WTC11 (cell line): ENCODE data around the gene CFAP57. TPM values are rescaled to one million over a fixed set of nuclear protein-coding genes. Genes with fewer than 3 reads are reported as not detected.

Experiments used
- ATAC-seq: fragments of 200-7000 bp; cut with Tn5 transposase; 2 replicates; pipeline ENCODE4 v1.10.0; 2021; ENCODE audit warnings: mild to moderate bottlenecking, moderate library complexity
- CTCF ChIA-PET: fragments of 300-600 bp; sonication (Branson Sonifier 250); formaldehyde crosslinking; loops from one replicate; lab custom pipeline; 2021; ENCODE audit warnings: antibody characterized with exemption; lab: Charles Lee
- POLR2A ChIA-PET: fragments of 350-600 bp; sonication (Branson Sonifier 250); formaldehyde crosslinking; loops from one replicate; lab custom pipeline; 2021; ENCODE audit warnings: antibody characterized with exemption; lab: Charles Lee
- DNase-seq: peaks from one replicate; pipeline ENCODE4 v3.0.0; 2021; ENCODE audit warnings: low spot score
- H3K27ac Mint-ChIP-seq: 2 replicates; pipeline ENCODE4 v1.8.0; 2021; ENCODE audit warnings: mixed read lengths
- H3K27me3 Mint-ChIP-seq: 2 replicates; pipeline ENCODE4 v1.8.0; 2021; ENCODE audit warnings: low read depth, mild to moderate bottlenecking, moderate library complexity, mixed read lengths
- H3K36me3 Mint-ChIP-seq: 2 replicates; pipeline ENCODE4 v1.8.0; 2021; ENCODE audit warnings: mixed read lengths
- H3K4me1 Mint-ChIP-seq: 2 replicates; pipeline ENCODE4 v1.8.0; 2022; ENCODE audit warnings: mixed read lengths
- H3K4me3 Mint-ChIP-seq: 2 replicates; pipeline ENCODE4 v1.8.0; 2021; ENCODE audit warnings: mild to moderate bottlenecking, moderate library complexity, mixed read lengths
- H3K9me3 Mint-ChIP-seq: 2 replicates; pipeline ENCODE4 v1.8.0; 2021; ENCODE audit warnings: mixed read lengths
- ATF6 ChIP-seq: sonication (generic); formaldehyde crosslinking; IDR thresholded peaks from 2 replicates; pipeline ENCODE4 v1.8.1; 2023; ENCODE audit warnings: mild to moderate bottlenecking, missing genetic modification reagents
- CBFB ChIP-seq: sonication (generic); formaldehyde crosslinking; IDR thresholded peaks from 2 replicates; pipeline ENCODE4 v1.8.1; 2022; ENCODE audit warnings: mild to moderate bottlenecking, low read depth, missing genetic modification reagents
- CTCF ChIP-seq: fragments of 200-600 bp; IDR thresholded peaks from 2 replicates; pipeline ENCODE4 v1.8.0; 2022; ENCODE audit warnings: antibody characterized with exemption
- E2F1 ChIP-seq: sonication (generic); formaldehyde crosslinking; IDR thresholded peaks from 2 replicates; pipeline ENCODE4 v1.8.0; 2022; ENCODE audit warnings: mild to moderate bottlenecking, missing genetic modification reagents
- E2F4 ChIP-seq: sonication (generic); formaldehyde crosslinking; IDR thresholded peaks from 2 replicates; pipeline ENCODE4 v1.8.1; 2022; ENCODE audit warnings: low read depth, mild to moderate bottlenecking, moderate library complexity, missing genetic modification reagents, borderline replicate concordance
- E2F5 ChIP-seq: sonication (generic); formaldehyde crosslinking; IDR thresholded peaks from 2 replicates; pipeline ENCODE4 v1.8.1; 2022; ENCODE audit warnings: mild to moderate bottlenecking, moderate library complexity, missing genetic modification reagents
- ELF4 ChIP-seq: sonication (generic); formaldehyde crosslinking; IDR thresholded peaks from 2 replicates; pipeline ENCODE4 v1.8.1; 2022; ENCODE audit warnings: low read depth, mild to moderate bottlenecking, moderate library complexity, missing genetic modification reagents
- FOXP1 ChIP-seq: sonication (generic); formaldehyde crosslinking; IDR thresholded peaks from 2 replicates; pipeline ENCODE4 v1.8.0; 2022; ENCODE audit warnings: missing genetic modification reagents, mild to moderate bottlenecking, moderate library complexity, borderline replicate concordance
- GTF2I ChIP-seq: fragments of 250-450 bp; sonication (Bioruptor Pico); conservative IDR thresholded peaks from 2 replicates; pipeline ENCODE4 v1.4.0; 2021; ENCODE audit warnings: mild to moderate bottlenecking
- HMGA2 ChIP-seq: fragments of 250-450 bp; sonication (Bioruptor Pico); IDR thresholded peaks from 2 replicates; pipeline ENCODE4 v1.4.0; 2021; ENCODE audit warnings: mild to moderate bottlenecking, moderate library complexity
- KAT7 ChIP-seq: sonication (generic); formaldehyde crosslinking; IDR thresholded peaks from 2 replicates; pipeline ENCODE4 v1.8.1; 2023; ENCODE audit warnings: missing genetic modification reagents, mild to moderate bottlenecking, borderline replicate concordance
- MAX ChIP-seq: sonication (generic); formaldehyde crosslinking; IDR thresholded peaks from 2 replicates; pipeline ENCODE4 v1.8.0; 2022; ENCODE audit warnings: mild to moderate bottlenecking, missing genetic modification reagents
- MLX ChIP-seq: sonication (generic); formaldehyde crosslinking; IDR thresholded peaks from 2 replicates; pipeline ENCODE4 v1.8.1; 2023; ENCODE audit warnings: mild to moderate bottlenecking, missing genetic modification reagents, moderate library complexity
- MXD4 ChIP-seq: fragments of 250-450 bp; sonication (Bioruptor Pico); IDR thresholded peaks from 2 replicates; pipeline ENCODE4 v1.8.0; 2021; ENCODE audit warnings: mild to moderate bottlenecking, moderate library complexity, borderline replicate concordance
- MYBL2 ChIP-seq: sonication (generic); formaldehyde crosslinking; IDR thresholded peaks from 2 replicates; pipeline ENCODE4 v1.8.1; 2023; ENCODE audit warnings: mild to moderate bottlenecking, moderate library complexity, missing genetic modification reagents
- NFATC4 ChIP-seq: fragments of 250-450 bp; sonication (Bioruptor Pico); IDR thresholded peaks from 2 replicates; pipeline ENCODE4 v1.9.0; 2021; ENCODE audit warnings: mild to moderate bottlenecking
- SP1 ChIP-seq: sonication (generic); formaldehyde crosslinking; conservative IDR thresholded peaks from 2 replicates; pipeline ENCODE4 v1.8.1; 2022; ENCODE audit warnings: missing genetic modification reagents
- USF2 ChIP-seq: sonication (generic); formaldehyde crosslinking; IDR thresholded peaks from 2 replicates; pipeline ENCODE4 v1.8.1; 2023; ENCODE audit warnings: mild to moderate bottlenecking, missing genetic modification reagents, moderate library complexity
- ZBTB43 ChIP-seq: sonication (generic); formaldehyde crosslinking; IDR thresholded peaks from 2 replicates; pipeline ENCODE4 v1.8.1; 2023; ENCODE audit warnings: mild to moderate bottlenecking, missing genetic modification reagents
- ZNF219 ChIP-seq: sonication (generic); formaldehyde crosslinking; IDR thresholded peaks from 2 replicates; pipeline ENCODE4 v1.8.0; 2023; ENCODE audit warnings: missing genetic modification reagents, mild to moderate bottlenecking, borderline replicate concordance
- ZNF232 ChIP-seq: sonication (generic); formaldehyde crosslinking; IDR thresholded peaks from 2 replicates; pipeline ENCODE4 v1.8.0; 2022; ENCODE audit warnings: mild to moderate bottlenecking, missing genetic modification reagents
- ZNF281 ChIP-seq: sonication (generic); formaldehyde crosslinking; IDR thresholded peaks from 2 replicates; pipeline ENCODE4 v1.8.0; 2023; ENCODE audit warnings: mild to moderate bottlenecking, missing genetic modification reagents
- ZNF396 ChIP-seq: fragments of 250-450 bp; sonication (Bioruptor Pico); IDR thresholded peaks from 2 replicates; pipeline ENCODE4 v1.8.0; 2021; ENCODE audit warnings: mild to moderate bottlenecking, moderate library complexity, borderline replicate concordance
- ZNF416 ChIP-seq: fragments of 250-450 bp; sonication (Bioruptor Pico); IDR thresholded peaks from 2 replicates; pipeline ENCODE4 v1.9.0; 2021; ENCODE audit warnings: mild to moderate bottlenecking, inconsistent platforms
- ZNF423 ChIP-seq: fragments of 250-450 bp; sonication (Bioruptor Pico); IDR thresholded peaks from 2 replicates; pipeline ENCODE4 v2.1.2; 2022; ENCODE audit warnings: mild to moderate bottlenecking, moderate library complexity
- ZNF671 ChIP-seq: fragments of 250-450 bp; sonication (Bioruptor Pico); IDR thresholded peaks from 2 replicates; pipeline ENCODE4 v1.8.0; 2021; ENCODE audit warnings: mild to moderate bottlenecking
- total RNA-seq: library from RNA; stranded (reverse); gene quantifications from 3 replicates; pipeline ENCODE4 v1.2.3, GENCODE V29; 2021

Gene CFAP57
- total RNA-seq, 1 experiment from 2014 or later, result 0.42 TPM

GRCh38 chr1:43172527-43172972, 420 bp downstream of the CFAP57 start:
- H3K27me3 Mint-ChIP-seq, result peaks cover 16% of the 10 kb centered on the region
- POLR2A ChIA-PET, result no interaction called here
- H3K4me1 Mint-ChIP-seq, result peaks cover 23% of the 10 kb centered on the region
- DNase-seq, result peak; percentile 80
- ATAC-seq, result peak; percentile 87
- CTCF ChIA-PET, result interaction anchor here (1.0 to 2.0 kb wide), 6 partner anchors 29 to 260 kb away, joined by 3 to 7 read pairs (median 4); partner anchors contain the start of gene CDC20
- H3K4me3 Mint-ChIP-seq, result peak overlapping the region; percentile 97
- peaks cover 35% of the 10 kb centered on the region for H3K36me3 Mint-ChIP-seq
- peaks cover 11% of the 10 kb centered on the region for H3K9me3 Mint-ChIP-seq
- H3K27ac Mint-ChIP-seq, result no peak overlapping the region
- TF ChIP-seq MXD4 (CRISPR knock-in tag), result no peak
- no peak for TF ChIP-seq ZBTB43 (CRISPR knock-in tag)
- no peak for TF ChIP-seq ZNF396 (CRISPR knock-in tag)
- no peak for TF ChIP-seq USF2 (CRISPR knock-in tag)
- no peak for TF ChIP-seq KAT7
- TF ChIP-seq ZNF232, result 0 out of 2 replicates have a peak, but pooled peaks have one; percentile 45
- TF ChIP-seq FOXP1 (CRISPR knock-in tag), result no peak
- TF ChIP-seq MLX (CRISPR knock-in tag), result no peak
- TF ChIP-seq ZNF671 (CRISPR knock-in tag), result no peak
- TF ChIP-seq CBFB, result no peak
- no peak for TF ChIP-seq E2F1 (CRISPR knock-in tag)
- no peak for TF ChIP-seq ZNF219 (CRISPR knock-in tag)
- TF ChIP-seq ELF4, result no peak
- no peak for TF ChIP-seq MAX (CRISPR knock-in tag)
- no peak for TF ChIP-seq HMGA2 (CRISPR knock-in tag)
- TF ChIP-seq CTCF, result no peak
- no peak for TF ChIP-seq ATF6 (CRISPR knock-in tag)
- no peak for TF ChIP-seq SP1 (CRISPR knock-in tag)
- TF ChIP-seq ZNF423 (CRISPR knock-in tag), result no peak
- no peak for TF ChIP-seq NFATC4 (CRISPR knock-in tag)
- no peak for TF ChIP-seq E2F5 (CRISPR knock-in tag)
- no peak for TF ChIP-seq ZNF281 (CRISPR knock-in tag)
- peak; percentile 66; the same call in 1 of the 2 replicates for TF ChIP-seq MYBL2
- TF ChIP-seq E2F4 (CRISPR knock-in tag), result no peak
- no peak for TF ChIP-seq GTF2I (CRISPR knock-in tag)
- no peak for TF ChIP-seq ZNF416
